ENCODE measurements around the gene OTX2.

Gene OTX2

DNA sequence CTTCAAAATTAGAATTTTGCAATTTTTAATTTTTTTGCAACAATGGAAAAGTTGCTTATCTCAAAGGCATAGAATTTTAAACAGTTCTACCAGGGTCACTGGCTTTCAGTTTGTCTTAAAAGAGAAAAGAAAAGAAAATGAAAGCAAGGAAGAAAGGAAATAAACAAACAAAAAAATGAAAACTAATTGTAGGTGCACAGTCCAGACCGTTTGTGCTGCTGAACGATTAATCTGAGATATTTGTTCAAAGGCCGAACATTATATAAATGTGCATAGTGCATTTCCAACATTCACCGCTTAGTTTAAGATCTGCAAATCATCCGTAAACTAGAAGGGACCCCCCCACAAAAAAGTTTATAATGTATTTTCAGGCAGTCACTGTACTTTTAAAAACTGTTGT lies 5.5 kb upstream of the OTX2 start:
- Histone ChIP-seq H3K4me2 (ENCODE audit: low read depth, low read length) (no peak overlapping the region), H3K9me2 (replicated peaks; ENCODE audit: insufficient read depth, low read length) (no peaks in the 10 kb centered on the region), H3K4me3 (ENCODE audit: low read length) (no peak overlapping the region)

DNA sequence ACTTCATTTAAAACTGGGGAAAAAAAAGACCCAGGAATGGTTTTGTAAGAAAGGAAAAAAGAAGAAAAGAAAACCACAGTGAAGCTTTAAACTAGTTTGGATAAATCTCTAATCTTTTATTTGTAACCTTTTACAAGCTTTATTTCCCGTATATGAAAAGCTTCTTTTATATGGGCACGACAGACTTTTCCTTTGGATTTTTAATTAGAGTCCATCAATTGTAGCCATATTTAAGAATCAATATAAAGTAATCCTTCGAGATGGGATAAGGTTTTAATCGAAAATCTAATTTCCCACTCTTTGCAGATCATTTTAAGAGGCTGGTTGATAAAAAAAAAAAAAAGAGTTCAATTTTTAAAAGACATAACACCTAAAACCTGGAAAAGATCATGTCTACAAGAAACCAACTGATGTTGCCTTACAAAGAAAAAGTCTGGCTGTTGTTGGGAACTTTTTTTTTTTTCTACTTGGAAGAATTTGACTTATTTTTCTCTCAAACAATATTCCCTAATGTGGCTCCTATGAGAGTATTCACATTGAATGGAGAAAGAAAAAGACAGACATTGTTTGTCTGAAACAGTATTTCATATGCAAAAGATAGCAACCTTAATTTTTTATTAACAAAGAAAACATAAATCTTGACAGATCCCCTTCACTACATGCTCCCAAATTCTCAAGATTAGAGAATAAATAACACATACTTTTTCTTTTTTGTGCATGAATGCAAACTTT lies 4.9 kb upstream of the OTX2 start:
- no peaks in the 10 kb centered on the region for H3K9me3 ChIP-seq (replicated peaks; ENCODE audit: insufficient read depth, low read length)
- H3F3A ChIP-seq (ENCODE audit: insufficient read depth, low read length): no peaks in the 10 kb centered on the region
- no peak overlapping the region for H3K4me3 ChIP-seq (ENCODE audit: low read length)
- no peak for DNase-seq
- H3K9ac ChIP-seq (ENCODE audit: low read length): no peak overlapping the region
- no peaks in the 10 kb centered on the region for H3K9me2 ChIP-seq (replicated peaks; ENCODE audit: insufficient read depth, low read length)
- H3K27me3 ChIP-seq (replicated peaks; ENCODE audit: insufficient read depth, low read length): no peaks in the 10 kb centered on the region
- H3K36me3 ChIP-seq (replicated peaks; ENCODE audit: insufficient read depth, low read length): no peaks in the 10 kb centered on the region
- H3K4me1 ChIP-seq (ENCODE audit: low read length): no peaks in the 10 kb centered on the region
- no peaks in the 10 kb centered on the region for H4K20me1 ChIP-seq (ENCODE audit: insufficient read depth, low read length)
- no peak overlapping the region for H2AFZ ChIP-seq (ENCODE audit: low read length)
- no peak overlapping the region for H3K4me2 ChIP-seq (ENCODE audit: low read depth, low read length)
- H3K27ac ChIP-seq (ENCODE audit: low read length): no peak overlapping the region
- TF ChIP-seq, protein P1, sequence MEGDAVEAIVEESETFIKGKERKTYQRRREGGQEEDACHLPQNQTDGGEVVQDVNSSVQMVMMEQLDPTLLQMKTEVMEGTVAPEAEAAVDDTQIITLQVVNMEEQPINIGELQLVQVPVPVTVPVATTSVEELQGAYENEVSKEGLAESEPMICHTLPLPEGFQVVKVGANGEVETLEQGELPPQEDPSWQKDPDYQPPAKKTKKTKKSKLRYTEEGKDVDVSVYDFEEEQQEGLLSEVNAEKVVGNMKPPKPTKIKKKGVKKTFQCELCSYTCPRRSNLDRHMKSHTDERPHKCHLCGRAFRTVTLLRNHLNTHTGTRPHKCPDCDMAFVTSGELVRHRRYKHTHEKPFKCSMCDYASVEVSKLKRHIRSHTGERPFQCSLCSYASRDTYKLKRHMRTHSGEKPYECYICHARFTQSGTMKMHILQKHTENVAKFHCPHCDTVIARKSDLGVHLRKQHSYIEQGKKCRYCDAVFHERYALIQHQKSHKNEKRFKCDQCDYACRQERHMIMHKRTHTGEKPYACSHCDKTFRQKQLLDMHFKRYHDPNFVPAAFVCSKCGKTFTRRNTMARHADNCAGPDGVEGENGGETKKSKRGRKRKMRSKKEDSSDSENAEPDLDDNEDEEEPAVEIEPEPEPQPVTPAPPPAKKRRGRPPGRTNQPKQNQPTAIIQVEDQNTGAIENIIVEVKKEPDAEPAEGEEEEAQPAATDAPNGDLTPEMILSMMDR (IDR thresholded peaks at IDR 0.05; ENCODE audit: low read length): no peak
- TF ChIP-seq EZH2 (optimal IDR thresholded peaks at IDR 0.05; ENCODE audit: low read depth, low read length): no peak
- TF ChIP-seq EZH2phosphoT487 (IDR thresholded peaks at IDR 0.05; ENCODE audit: low read length): no peak
- H3K79me2 ChIP-seq (ENCODE audit: low read length): no peaks in the 10 kb centered on the region

More for the DNA sequence above, 5.5 kb upstream of the OTX2 start:
- no peaks in the 10 kb centered on the region for H3K79me2 ChIP-seq (ENCODE audit: low read length)
- H3F3A ChIP-seq (ENCODE audit: insufficient read depth, low read length): no peaks in the 10 kb centered on the region
- H3K36me3 ChIP-seq (replicated peaks; ENCODE audit: insufficient read depth, low read length): no peaks in the 10 kb centered on the region
- no peaks in the 10 kb centered on the region for H3K9me3 ChIP-seq (replicated peaks; ENCODE audit: insufficient read depth, low read length)
- H3K27me3 ChIP-seq (replicated peaks; ENCODE audit: insufficient read depth, low read length): no peaks in the 10 kb centered on the region
- H3K4me1 ChIP-seq (ENCODE audit: low read length): no peaks in the 10 kb centered on the region
- no peak overlapping the region for H3K27ac ChIP-seq (ENCODE audit: low read length)
- H4K20me1 ChIP-seq (ENCODE audit: insufficient read depth, low read length): no peaks in the 10 kb centered on the region
- TF ChIP-seq, protein P1 (IDR thresholded peaks at IDR 0.05; ENCODE audit: low read length): no peak
- no peak for TF ChIP-seq EZH2 (optimal IDR thresholded peaks at IDR 0.05; ENCODE audit: low read depth, low read length)
- no peak for TF ChIP-seq EZH2phosphoT487 (IDR thresholded peaks at IDR 0.05; ENCODE audit: low read length)
- DNase-seq: no peak
- H2AFZ ChIP-seq (ENCODE audit: low read length): no peak overlapping the region
- no peak overlapping the region for H3K9ac ChIP-seq (ENCODE audit: low read length)

DNA sequence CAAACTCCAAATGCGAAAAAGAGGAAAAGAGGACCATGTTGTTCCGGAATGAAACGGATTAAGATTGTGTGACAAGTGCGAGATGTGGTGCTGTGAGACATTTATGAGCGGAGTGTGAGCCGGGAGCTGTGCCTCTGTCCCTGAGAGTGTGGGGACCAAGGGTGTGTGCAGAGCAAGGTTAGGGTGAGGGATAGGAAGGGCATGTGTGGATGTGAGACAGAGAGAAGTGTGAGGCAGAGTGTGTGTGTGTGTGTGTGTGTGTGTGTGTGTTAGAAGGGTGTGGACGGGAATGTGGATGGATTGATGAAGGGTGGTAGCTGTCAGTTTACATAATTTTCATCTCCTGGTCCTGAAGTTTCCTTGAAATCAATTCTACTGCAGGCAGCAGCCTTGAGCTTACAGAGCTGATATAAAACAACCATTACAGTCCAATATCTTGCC lies 4.3 kb upstream of the OTX2 start:
- no peaks in the 10 kb centered on the region for H3K79me2 ChIP-seq (ENCODE audit: low read length)
- DNase-seq: no peak
- TF ChIP-seq, protein P1 (IDR thresholded peaks at IDR 0.05; ENCODE audit: low read length): no peak
- no peak for TF ChIP-seq EZH2phosphoT487 (IDR thresholded peaks at IDR 0.05; ENCODE audit: low read length)
- no peak for TF ChIP-seq EZH2 (optimal IDR thresholded peaks at IDR 0.05; ENCODE audit: low read depth, low read length)
- H3F3A ChIP-seq (ENCODE audit: insufficient read depth, low read length): no peaks in the 10 kb centered on the region
- H3K4me2 ChIP-seq (ENCODE audit: low read depth, low read length): no peak overlapping the region
- no peak overlapping the region for H2AFZ ChIP-seq (ENCODE audit: low read length)
- no peaks in the 10 kb centered on the region for H3K9me3 ChIP-seq (replicated peaks; ENCODE audit: insufficient read depth, low read length)
- no peaks in the 10 kb centered on the region for H3K36me3 ChIP-seq (replicated peaks; ENCODE audit: insufficient read depth, low read length)
- no peak overlapping the region for H3K4me3 ChIP-seq (ENCODE audit: low read length)
- no peaks in the 10 kb centered on the region for H3K27me3 ChIP-seq (replicated peaks; ENCODE audit: insufficient read depth, low read length)
- no peaks in the 10 kb centered on the region for H3K9me2 ChIP-seq (replicated peaks; ENCODE audit: insufficient read depth, low read length)
- H3K4me1 ChIP-seq (ENCODE audit: low read length): no peaks in the 10 kb centered on the region
- H3K27ac ChIP-seq (ENCODE audit: low read length): no peak overlapping the region
- H3K9ac ChIP-seq (ENCODE audit: low read length): no peak overlapping the region
- H4K20me1 ChIP-seq (ENCODE audit: insufficient read depth, low read length): no peaks in the 10 kb centered on the region

All from MM.1S (cell line).